ENCODE results near the gene CTSC. TPM values are rescaled to one million over a fixed set of nuclear protein-coding genes. Genes with fewer than 3 reads are reported as not detected.

Gene CTSC
- total RNA-seq, 1 experiment from 2014 or later = 359 TPM

GRCh38 chr11:88341522-88342251, 4.2 kb upstream of the CTSC start:
- no peak overlapping the region for H3T11ph ChIP-seq (ENCODE audit: low read length)
- no peak overlapping the region for H3K18ac ChIP-seq (ENCODE audit: insufficient read length, low read depth, low read length)
- H3K23ac ChIP-seq (ENCODE audit: insufficient read length, low read depth, low read length) = no peak overlapping the region
- no peak overlapping the region for H2BK15ac ChIP-seq (ENCODE audit: low read depth, low read length)
- no CpG with 5 or more reads among the region's 4 CpGs for WGBS (ENCODE audit: extremely low coverage, insufficient read length, low lambda C conversion rate)
- peak; percentile 74 for DNase-seq
- no peak overlapping the region for H2BK120ac ChIP-seq (ENCODE audit: low read depth, low read length, poor library complexity, severe bottlenecking)
- no peaks in the 10 kb centered on the region for H3K27me3 ChIP-seq (ENCODE audit: insufficient read depth, low read length)
- H4K5ac ChIP-seq (ENCODE audit: insufficient read length, low read depth, low read length) = no peak overlapping the region
- H2BK20ac ChIP-seq (ENCODE audit: low read depth, low read length, poor library complexity, severe bottlenecking) = no peak overlapping the region
- no peak overlapping the region for H2AK5ac ChIP-seq (ENCODE audit: insufficient read length, low read length)
- H2AFZ ChIP-seq (ENCODE audit: low read length) = no peak overlapping the region
- no peaks in the 10 kb centered on the region for H3K27me3 Mint-ChIP-seq (ENCODE audit: low read depth)
- peak; percentile 67 for TF ChIP-seq CTCF (conservative IDR thresholded peaks at IDR 0.05)
- H3K27ac Mint-ChIP-seq = no peak overlapping the region
- H3K14ac ChIP-seq (ENCODE audit: insufficient read depth, low read length) = no peak overlapping the region
- peaks cover 5% of the 10 kb centered on the region for H3K23me2 ChIP-seq (ENCODE audit: insufficient read length, low read depth, low read length, poor library complexity, severe bottlenecking)
- H3K9ac ChIP-seq (ENCODE audit: extremely low read depth, insufficient read length, low read length) = no peak overlapping the region
- H3K4ac ChIP-seq (ENCODE audit: low read depth, low read length) = no peak overlapping the region
- no peak overlapping the region for H2BK12ac ChIP-seq (ENCODE audit: insufficient read length, low read depth, low read length)
- no peak overlapping the region for H3K56ac ChIP-seq (ENCODE audit: insufficient read length, low read depth, low read length)
- peaks cover 1% of the 10 kb centered on the region; the same call in 1 of the 2 replicates for H3K79me2 ChIP-seq (ENCODE audit: insufficient read depth, low read length)
- no peaks in the 10 kb centered on the region for H3K4me1 ChIP-seq (ENCODE audit: insufficient read depth, low read length)
- H4K20me1 ChIP-seq (ENCODE audit: control insufficient read depth, insufficient read depth, insufficient read length) = no peaks in the 10 kb centered on the region
- H2BK5ac ChIP-seq (ENCODE audit: insufficient read length, low read length) = no peak overlapping the region
- H3K9me3 Mint-ChIP-seq = no peaks in the 10 kb centered on the region
- H4K8ac ChIP-seq (replicated peaks; ENCODE audit: insufficient read length, low read depth, low read length) = no peak overlapping the region
- H3K4me1 Mint-ChIP-seq = peaks cover 23 to 25% of the 10 kb centered on the region in 2 experiments
- H3K36me3 Mint-ChIP-seq (ENCODE audit: insufficient read depth in 1 of 3, low read depth in 3 of 3) = no peaks in the 10 kb centered on the region
- H3K4me3 Mint-ChIP-seq = no peak overlapping the region
- no peak overlapping the region for H4K91ac ChIP-seq (ENCODE audit: insufficient read length, low read depth, low read length)
- no peaks in the 10 kb centered on the region for H3K9me3 ChIP-seq (ENCODE audit: control insufficient read depth, low read depth, low read length)
- H3K27ac ChIP-seq (ENCODE audit: insufficient read length, low read depth, low read length) = no peak overlapping the region
- H3K79me1 ChIP-seq (ENCODE audit: insufficient read depth, low read depth, low read length, poor library complexity, severe bottlenecking) = no peaks in the 10 kb centered on the region
- H3K4me2 ChIP-seq (ENCODE audit: insufficient read depth, insufficient read length, low read length) = no peak overlapping the region
